ENCODE measurements around the gene ACKR2. TPM values are rescaled to one million over a fixed set of nuclear protein-coding genes. Genes with fewer than 3 reads are reported as not detected.

ACKR2 gene
- total and polyA plus RNA-seq, 2 donors (not counting 3 experiments of a cell fraction or from before 2014, with no cell fraction given): 0.01 TPM; not detected in 1

DNA sequence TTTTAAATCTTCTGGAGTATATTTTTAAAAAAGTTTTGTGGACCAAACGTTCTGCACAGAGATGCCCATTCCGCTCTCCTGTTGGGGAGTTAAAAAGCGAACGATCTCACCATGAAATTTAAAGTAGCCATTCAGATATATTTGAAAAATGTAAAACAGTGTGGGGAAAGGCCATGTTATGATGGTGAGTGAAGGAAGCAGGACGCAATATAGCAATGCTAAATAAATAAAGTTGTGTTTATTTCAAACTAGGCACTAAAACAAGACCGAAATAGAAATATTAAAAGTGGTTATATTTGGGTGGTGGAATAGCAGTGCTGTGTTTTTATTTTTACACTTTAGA is 35.9 kb upstream of the ACKR2 start:
- no peak for TF ChIP-seq CTCF (IDR thresholded peaks at IDR 0.05; ENCODE audit: extremely low read depth in 1 of 2, insufficient read depth in 1 of 2, low read depth in 1 of 2, low read length in 2 of 2)
- no peak for TF ChIP-seq FOS (IDR thresholded peaks at IDR 0.05; ENCODE audit: borderline replicate concordance, insufficient read depth, low read length)
- DNase-seq (ENCODE audit: low read depth, low spot score) (no peak), FAIRE-seq (no peak)
- H4K20me1 ChIP-seq (replicated peaks; ENCODE audit: control insufficient read depth, extremely low read depth, insufficient read depth, low read length): no peaks in the 10 kb centered on the region
- no peaks in the 10 kb centered on the region for H3K36me3 ChIP-seq (ENCODE audit: control insufficient read depth in 2 of 2, extremely low read depth in 1 of 2, insufficient read depth in 2 of 2, low read length in 2 of 2)
- TSS peak; percentile 39 for BruUV-seq (replicated peaks)
- H3K27ac ChIP-seq (ENCODE audit: insufficient read depth, low read depth, low read length): peak overlapping the region; percentile 25
- dilution Hi-C loops (cut with MboI; ENCODE audit: extremely low pct_ligation_motif_present, low sequenced_read_pairs): no loop called here
- ChIA-PET POLR2A (no interaction called here), CTCF (interaction anchor here (1.3 kb wide), 1 partner anchor 58 kb away, joined by 3 read pairs; no protein-coding TSS in a partner anchor)
- H3K4me1 ChIP-seq (ENCODE audit: control insufficient read depth, extremely low read depth, insufficient read depth, low read length): peaks cover 3% of the 10 kb centered on the region
- H3K9ac ChIP-seq (replicated peaks; ENCODE audit: extremely low read depth, insufficient read depth, low read length): peak overlapping the region; percentile 68
- H3K9me3 ChIP-seq (replicated peaks; ENCODE audit: control insufficient read depth, insufficient read depth, low read length): no peaks in the 10 kb centered on the region
- no peaks in the 10 kb centered on the region for H3K79me2 ChIP-seq (ENCODE audit: control insufficient read depth, insufficient read depth, low read length)
- H3K4me2 ChIP-seq (ENCODE audit: insufficient read depth, low read length): peak overlapping the region; percentile 94
- H3K4me3 ChIP-seq (replicated peaks in 1 of 3; ENCODE audit: insufficient read depth in 1 of 3, low read depth in 1 of 3, low read length in 3 of 3): peak overlapping the region; percentile 38 to 85 (median 51)
- no peaks in the 10 kb centered on the region for H3K9me1 ChIP-seq (replicated peaks; ENCODE audit: control insufficient read depth, extremely low read depth, insufficient read depth, low read length)
- H2AFZ ChIP-seq (ENCODE audit: low read depth, low read length): peak overlapping the region; percentile 70
- H3K27me3 ChIP-seq (ENCODE audit: control insufficient read depth in 2 of 2, insufficient read depth in 2 of 2, low read length in 2 of 2): no peaks in the 10 kb centered on the region
- intact Hi-C loops (cut with micrococcal nuclease): loop anchor here (2.0 kb wide), 1 partner anchor 31 kb away; the partner anchor contains the start of gene HIGD1A

DNA sequence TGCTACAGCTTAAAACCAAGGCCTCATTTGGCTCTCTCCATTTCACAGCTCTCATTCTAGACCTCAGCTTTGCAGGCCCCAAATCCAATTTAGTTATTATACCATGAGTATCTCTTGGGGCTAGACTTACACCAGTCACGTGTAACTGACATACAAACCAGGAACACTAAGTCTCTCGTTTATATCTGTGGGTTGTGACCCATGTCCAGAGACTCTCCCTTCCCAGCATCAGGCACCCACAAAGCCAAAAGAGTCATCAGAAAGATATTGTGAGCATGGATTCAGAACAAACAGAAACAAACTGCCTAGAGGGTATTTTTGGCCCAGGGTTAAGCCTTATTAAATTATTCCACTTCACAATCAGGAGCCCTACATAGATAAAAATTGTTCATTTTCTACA is 30.6 kb upstream of the ACKR2 start:
- TF ChIP-seq, protein P1, sequence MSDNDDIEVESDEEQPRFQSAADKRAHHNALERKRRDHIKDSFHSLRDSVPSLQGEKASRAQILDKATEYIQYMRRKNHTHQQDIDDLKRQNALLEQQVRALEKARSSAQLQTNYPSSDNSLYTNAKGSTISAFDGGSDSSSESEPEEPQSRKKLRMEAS (IDR thresholded peaks at IDR 0.05; ENCODE audit: insufficient read depth, insufficient read length): no peak
- TF ChIP-seq MYC (IDR thresholded peaks at IDR 0.05; ENCODE audit: low read depth, low read length): no peak
- TF ChIP-seq POLR2AphosphoS5 (IDR thresholded peaks at IDR 0.05; ENCODE audit: insufficient read depth, low read depth, low read length): no peak
- no peak for TF ChIP-seq CTCF (IDR thresholded peaks at IDR 0.05; ENCODE audit: extremely low read depth in 1 of 2, insufficient read depth in 1 of 2, low read depth in 1 of 2, low read length in 2 of 2)
- TF ChIP-seq FOS (IDR thresholded peaks at IDR 0.05; ENCODE audit: borderline replicate concordance, insufficient read depth, low read length): no peak
- TF ChIP-seq JUN (IDR thresholded peaks at IDR 0.05; ENCODE audit: borderline replicate concordance, insufficient read depth, insufficient read length, low read depth): no peak
- no peak for TF ChIP-seq EZH2 (IDR thresholded peaks at IDR 0.05; ENCODE audit: borderline replicate concordance, low read depth, low read length, severe bottlenecking)
- TF ChIP-seq POLR2A (IDR thresholded peaks at IDR 0.05; ENCODE audit: low read depth, low read length): no peak
- no peak for TF ChIP-seq GATA2 (IDR thresholded peaks at IDR 0.05; ENCODE audit: insufficient read depth, insufficient read length, low read depth, low read length)
- dilution Hi-C loops (cut with MboI; ENCODE audit: extremely low pct_ligation_motif_present, low sequenced_read_pairs) (no loop called here), intact Hi-C loops (cut with micrococcal nuclease) (no loop called here)
- CTCF ChIA-PET: interaction anchor here (0.6 to 1.9 kb wide), 4 partner anchors 61 to 103 kb away, joined by 3 to 22 read pairs (median 4); partner anchors contain the start of gene CYP8B1
- Histone ChIP-seq H3K36me3 (ENCODE audit: control insufficient read depth in 2 of 2, extremely low read depth in 1 of 2, insufficient read depth in 2 of 2, low read length in 2 of 2) (peaks cover 0 to 3% of the 10 kb centered on the region in 2 experiments), H3K9ac (replicated peaks; ENCODE audit: extremely low read depth, insufficient read depth, low read length) (no peak overlapping the region), H3K9me3 (replicated peaks; ENCODE audit: control insufficient read depth, insufficient read depth, low read length) (no peaks in the 10 kb centered on the region), H2AFZ (ENCODE audit: low read depth, low read length) (no peak overlapping the region), H4K20me1 (replicated peaks; ENCODE audit: control insufficient read depth, extremely low read depth, insufficient read depth, low read length) (no peaks in the 10 kb centered on the region), H3K4me1 (ENCODE audit: control insufficient read depth, extremely low read depth, insufficient read depth, low read length) (no peaks in the 10 kb centered on the region), H3K4me2 (ENCODE audit: insufficient read depth, low read length) (no peak overlapping the region), H3K79me2 (ENCODE audit: control insufficient read depth, insufficient read depth, low read length) (no peaks in the 10 kb centered on the region), H3K9me1 (replicated peaks; ENCODE audit: control insufficient read depth, extremely low read depth, insufficient read depth, low read length) (no peaks in the 10 kb centered on the region), H3K27me3 (ENCODE audit: control insufficient read depth in 2 of 2, insufficient read depth in 2 of 2, low read length in 2 of 2) (no peaks in the 10 kb centered on the region), H3K27ac (ENCODE audit: insufficient read depth, low read depth, low read length) (no peak overlapping the region), H3K4me3 (replicated peaks in 1 of 3; ENCODE audit: insufficient read depth in 1 of 3, low read depth in 1 of 3, low read length in 3 of 3) (no peak overlapping the region)
- BruUV-seq (replicated peaks): no TSS peak
- DNase-seq (ENCODE audit: low read depth, low spot score) (no peak), FAIRE-seq (no peak)
- POLR2A ChIA-PET: no interaction called here

All from endothelial cell of umbilical vein (primary cell).